ENCODE measurements around the gene ACAD11. TPM values are rescaled to one million over a fixed set of nuclear protein-coding genes. Genes with fewer than 3 reads are reported as not detected.
A peak's percentile ranks its signal among the peaks of the same experiment; 100 is the strongest.

The ACAD11 gene
- total RNA-seq, 5 donors from 2014 or later (not counting 1 experiment from before 2014, with no cell fraction given) = 25.1 to 35.2 (median 32.2) TPM

DNA sequence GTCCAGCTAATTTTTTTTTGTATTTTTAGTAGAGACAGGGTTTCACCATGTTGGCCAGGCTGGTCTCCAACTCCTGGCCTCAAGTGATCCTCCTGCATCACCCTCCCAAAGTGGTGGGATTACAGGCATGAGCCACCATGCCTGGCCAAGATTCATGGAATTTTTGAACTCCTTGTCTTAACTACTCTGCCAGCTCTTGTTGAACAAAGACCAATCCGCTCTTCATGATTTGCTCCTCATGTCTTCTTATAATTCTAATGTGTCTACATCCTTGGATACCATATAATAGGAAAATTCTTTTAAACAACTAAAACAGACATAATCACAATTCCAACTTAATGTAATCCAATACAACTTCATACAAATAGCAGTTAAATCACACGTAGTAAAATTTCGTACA lies 21.8 kb upstream of the ACAD11 start:
- Histone ChIP-seq H3K27ac (ENCODE audit: low read length) (no peak overlapping the region), H3K4me3 (ENCODE audit: control insufficient read depth in 1 of 2, extremely low read depth in 1 of 2, low read length in 1 of 2) (no peak overlapping the region), H3K27me3 (replicated peaks in 1 of 2; ENCODE audit: control insufficient read depth in 2 of 2, extremely low read depth in 1 of 2, insufficient read depth in 2 of 2, low read length in 1 of 2) (no peaks in the 10 kb centered on the region), H3K9me3 (no peaks in the 10 kb centered on the region), H3K36me3 (ENCODE audit: control insufficient read depth in 2 of 2, extremely low read depth in 1 of 2, insufficient read depth in 1 of 2, low read length in 1 of 2) (peaks cover 0 to 46% of the 10 kb centered on the region in 2 donors), H3K4me1 (ENCODE audit: control insufficient read depth in 1 of 2, extremely low read depth in 1 of 2, insufficient read depth in 2 of 2, low read length in 2 of 2) (no peaks in the 10 kb centered on the region)
- Mint-ChIP-seq H3K4me3 (no peak overlapping the region), H3K4me1 (no peaks in the 10 kb centered on the region), H3K9me3 (no peaks in the 10 kb centered on the region), H3K27me3 (no peaks in the 10 kb centered on the region), H3K36me3 (peaks cover 25% of the 10 kb centered on the region), H3K27ac (no peak overlapping the region)
- ATAC-seq (replicated peaks in 1 of 4) (no peak), DNase-seq (no peak)
- no CpG with 5 or more reads among the region's 3 CpGs for WGBS (ENCODE audit: insufficient coverage)
- CTCF ChIA-PET = interaction anchor here (0.6 to 0.9 kb wide), 3 partner anchors 38 to 892 kb away, joined by 3 read pairs; partner anchors contain the start of gene CDV3 (in 1 of the 2)
- POLR2A ChIA-PET = no interaction called here

GRCh38 chr3:132679911-132680310 lies 20.3 kb upstream of the ACAD11 start:
- no peaks in the 10 kb centered on the region for H3K9me3 ChIP-seq
- POLR2A ChIA-PET = no interaction called here
- CTCF ChIA-PET = interaction anchor here (0.9 to 1.1 kb wide), 2 partner anchors 12 to 13 kb away, joined by 3 read pairs; no protein-coding TSS in a partner anchor
- Mint-ChIP-seq H3K4me1 (no peaks in the 10 kb centered on the region), H3K36me3 (peaks cover 25% of the 10 kb centered on the region), H3K27ac (peak overlapping the region in 1 of 2 donors; percentile 29), H3K4me3 (no peak overlapping the region), H3K27me3 (no peaks in the 10 kb centered on the region), H3K9me3 (no peaks in the 10 kb centered on the region)
- DNase-seq = no peak
- 96% methylated on average over 3 of the region's 5 CpGs for WGBS (ENCODE audit: insufficient coverage)
- H3K4me1 ChIP-seq (ENCODE audit: control insufficient read depth in 1 of 2, extremely low read depth in 1 of 2, insufficient read depth in 2 of 2, low read length in 2 of 2) = no peaks in the 10 kb centered on the region
- H3K36me3 ChIP-seq (ENCODE audit: control insufficient read depth in 2 of 2, extremely low read depth in 1 of 2, insufficient read depth in 1 of 2, low read length in 1 of 2) = peaks cover 0 to 39% of the 10 kb centered on the region in 2 donors
- no peak overlapping the region for H3K27ac ChIP-seq (ENCODE audit: low read length)
- ATAC-seq (replicated peaks in 1 of 4) = no peak
- no peaks in the 10 kb centered on the region for H3K27me3 ChIP-seq (replicated peaks in 1 of 2; ENCODE audit: control insufficient read depth in 2 of 2, extremely low read depth in 1 of 2, insufficient read depth in 2 of 2, low read length in 1 of 2)
- no peak overlapping the region for H3K4me3 ChIP-seq (ENCODE audit: control insufficient read depth in 1 of 2, extremely low read depth in 1 of 2, low read length in 1 of 2)

- ChIA-PET CTCF (no interaction called here), POLR2A (no interaction called here)
- Histone ChIP-seq H3K36me3 (ENCODE audit: control insufficient read depth in 2 of 2, extremely low read depth in 1 of 2, insufficient read depth in 1 of 2, low read length in 1 of 2) (peaks cover 8 to 41% of the 10 kb centered on the region in 2 donors), H3K4me3 (ENCODE audit: control insufficient read depth in 1 of 2, extremely low read depth in 1 of 2, low read length in 1 of 2) (no peak overlapping the region), H3K27me3 (replicated peaks in 1 of 2; ENCODE audit: control insufficient read depth in 2 of 2, extremely low read depth in 1 of 2, insufficient read depth in 2 of 2, low read length in 1 of 2) (no peaks in the 10 kb centered on the region), H3K27ac (ENCODE audit: low read length) (no peak overlapping the region), H3K9me3 (no peaks in the 10 kb centered on the region), H3K4me1 (ENCODE audit: control insufficient read depth in 1 of 2, extremely low read depth in 1 of 2, insufficient read depth in 2 of 2, low read length in 2 of 2) (no peaks in the 10 kb centered on the region)
- Mint-ChIP-seq H3K27ac (peak overlapping the region in 1 of 2 donors; percentile 11), H3K27me3 (no peaks in the 10 kb centered on the region), H3K4me3 (no peak overlapping the region), H3K4me1 (no peaks in the 10 kb centered on the region), H3K9me3 (no peaks in the 10 kb centered on the region), H3K36me3 (peaks cover 22% of the 10 kb centered on the region)
- no peak for DNase-seq
- no peak for ATAC-seq (replicated peaks in 1 of 4)
Measured at GRCh38 chr3:132675408-132675807, 15.8 kb upstream of the ACAD11 start.

GRCh38 chr3:132669256-132669777 lies 9.7 kb upstream of the ACAD11 start:
- no peak overlapping the region for H3K4me3 ChIP-seq (ENCODE audit: control insufficient read depth in 1 of 2, extremely low read depth in 1 of 2, low read length in 1 of 2)
- H3K27ac ChIP-seq (ENCODE audit: low read length) = no peak overlapping the region
- H3K27ac Mint-ChIP-seq = peak overlapping the region in 1 of 2 donors; percentile 58
- H3K4me3 Mint-ChIP-seq = no peak overlapping the region
- ATAC-seq (replicated peaks in 1 of 4) (no peak), DNase-seq (no peak)
- H3K27me3 ChIP-seq (replicated peaks in 1 of 2; ENCODE audit: control insufficient read depth in 2 of 2, extremely low read depth in 1 of 2, insufficient read depth in 2 of 2, low read length in 1 of 2) = no peaks in the 10 kb centered on the region
- CTCF ChIA-PET = no interaction called here
- POLR2A ChIA-PET = no interaction called here
- H3K9me3 ChIP-seq = no peaks in the 10 kb centered on the region
- peaks cover 4% of the 10 kb centered on the region for H3K36me3 Mint-ChIP-seq
- 100% methylated on average over 3 of the region's 5 CpGs for WGBS (ENCODE audit: insufficient coverage)
- H3K36me3 ChIP-seq (ENCODE audit: control insufficient read depth in 2 of 2, extremely low read depth in 1 of 2, insufficient read depth in 1 of 2, low read length in 1 of 2) = peaks cover 4 to 15% of the 10 kb centered on the region in 2 donors
- peaks cover 21 to 30% (median 28%) of the 10 kb centered on the region in 3 donors for H3K4me1 Mint-ChIP-seq
- no peaks in the 10 kb centered on the region for H3K27me3 Mint-ChIP-seq
- H3K9me3 Mint-ChIP-seq = no peaks in the 10 kb centered on the region
- no peaks in the 10 kb centered on the region for H3K4me1 ChIP-seq (ENCODE audit: control insufficient read depth in 1 of 2, extremely low read depth in 1 of 2, insufficient read depth in 2 of 2, low read length in 2 of 2)

DNA sequence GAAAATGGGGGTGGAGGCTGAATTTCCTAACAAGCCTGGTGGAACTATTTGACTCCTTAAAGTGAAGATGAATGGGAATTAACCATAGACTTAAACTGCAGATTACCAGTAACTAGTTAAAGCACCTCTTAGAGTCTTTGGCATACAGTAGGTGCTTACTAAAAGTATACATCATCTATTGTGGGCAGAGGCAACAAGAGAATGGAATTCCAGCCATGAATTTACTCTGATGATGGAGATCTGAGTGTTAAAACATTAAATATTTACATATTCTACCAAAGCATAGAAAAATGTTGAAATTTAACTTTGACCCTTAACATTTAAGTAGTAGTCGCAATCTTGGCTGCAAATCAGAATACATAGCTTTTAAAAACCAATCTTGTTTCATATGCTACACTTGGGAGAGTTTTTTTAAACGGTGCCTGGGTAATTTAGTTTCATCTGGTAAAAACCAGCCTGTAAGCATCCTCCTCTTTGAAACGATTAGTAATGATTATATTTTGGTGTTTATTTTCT lies 5.7 kb upstream of the ACAD11 start:
- no peaks in the 10 kb centered on the region for H3K27me3 Mint-ChIP-seq
- peaks cover 54 to 69% (median 60%) of the 10 kb centered on the region in 3 donors for H3K4me1 Mint-ChIP-seq
- H3K9me3 Mint-ChIP-seq = no peaks in the 10 kb centered on the region
- WGBS (ENCODE audit: insufficient coverage) = no CpG with 5 or more reads among the region's 3 CpGs
- no peak for DNase-seq
- Histone ChIP-seq H3K27me3 (replicated peaks in 1 of 2; ENCODE audit: control insufficient read depth in 2 of 2, extremely low read depth in 1 of 2, insufficient read depth in 2 of 2, low read length in 1 of 2) (no peaks in the 10 kb centered on the region), H3K4me1 (ENCODE audit: control insufficient read depth in 1 of 2, extremely low read depth in 1 of 2, insufficient read depth in 2 of 2, low read length in 2 of 2) (peaks cover 0 to 10% of the 10 kb centered on the region in 2 experiments), H3K27ac (ENCODE audit: low read length) (no peak overlapping the region), H3K4me3 (ENCODE audit: control insufficient read depth in 1 of 2, extremely low read depth in 1 of 2, low read length in 1 of 2) (no peak overlapping the region), H3K9me3 (no peaks in the 10 kb centered on the region), H3K36me3 (ENCODE audit: control insufficient read depth in 2 of 2, extremely low read depth in 1 of 2, insufficient read depth in 1 of 2, low read length in 1 of 2) (no peaks in the 10 kb centered on the region)
- ChIA-PET CTCF (no interaction called here), POLR2A (no interaction called here)
- no peak overlapping the region for H3K4me3 Mint-ChIP-seq
- no peaks in the 10 kb centered on the region for H3K36me3 Mint-ChIP-seq
- no peak for ATAC-seq (replicated peaks in 1 of 4)
- no peak overlapping the region for H3K27ac Mint-ChIP-seq

- no peak for ATAC-seq (replicated peaks in 1 of 4)
- Histone ChIP-seq H3K36me3 (ENCODE audit: control insufficient read depth in 2 of 2, extremely low read depth in 1 of 2, insufficient read depth in 1 of 2, low read length in 1 of 2) (no peaks in the 10 kb centered on the region), H3K4me1 (ENCODE audit: control insufficient read depth in 1 of 2, extremely low read depth in 1 of 2, insufficient read depth in 2 of 2, low read length in 2 of 2) (peaks cover 9 to 22% of the 10 kb centered on the region in 2 experiments), H3K27ac (ENCODE audit: low read length) (no peak overlapping the region), H3K27me3 (replicated peaks in 1 of 2; ENCODE audit: control insufficient read depth in 2 of 2, extremely low read depth in 1 of 2, insufficient read depth in 2 of 2, low read length in 1 of 2) (no peaks in the 10 kb centered on the region), H3K9me3 (no peaks in the 10 kb centered on the region), H3K4me3 (ENCODE audit: control insufficient read depth in 1 of 2, extremely low read depth in 1 of 2, low read length in 1 of 2) (no peak overlapping the region)
- ChIA-PET CTCF (no interaction called here), POLR2A (no interaction called here)
- Mint-ChIP-seq H3K36me3 (no peaks in the 10 kb centered on the region), H3K27me3 (no peaks in the 10 kb centered on the region), H3K27ac (no peak overlapping the region), H3K4me1 (peaks cover 62 to 78% (median 68%) of the 10 kb centered on the region in 3 donors), H3K4me3 (peak overlapping the region in 1 of 3 donors; percentile 98), H3K9me3 (no peaks in the 10 kb centered on the region)
- DNase-seq = no peak
Measured at GRCh38 chr3:132662212-132662611, 2.6 kb upstream of the ACAD11 start.

All from T-cell (primary cell).